Thyroid gland (tissue), 4 donors: Measurements from ENCODE around the gene DNAH3.

Experiments used
- CTCF ChIP-seq, 6 experiments: fragments of 200-600 bp in 3 of 6; fragments of 450-650 bp in 3 of 6; sonication (generic) in 3 of 6; IDR thresholded peaks; one replicate each; pipeline ENCODE4 v1.5.1; 2016 to 2019; ENCODE audit warnings: antibody characterized with exemption in 6 of 6, mild to moderate bottlenecking in 2 of 6, inconsistent platforms in 1 of 6, moderate library complexity in 1 of 6
- POLR2A ChIP-seq, 2 donors: fragments of 450-650 bp; IDR thresholded peaks; one replicate each; pipeline ENCODE4 v1.6.1; 2017; ENCODE audit warnings: antibody characterized with exemption in 2 of 2, mild to moderate bottlenecking in 2 of 2, moderate library complexity in 1 of 2

- TF ChIP-seq CTCF (IDR thresholded peaks at IDR 0.05) = no peak
- TF ChIP-seq POLR2A (IDR thresholded peaks at IDR 0.05) = no peak
Observed at GRCh38 chr16:21179126-21179982, 28.7 kb upstream of the DNAH3 start.
